Astrocyte (in vitro differentiated cells and primary cell): ENCODE results near the gene IL19.

ENCODE experiments used
- CTCF ChIP-seq: IDR thresholded peaks from 2 replicates; pipeline ENCODE4 v1.5.1; 2011; ENCODE audit warnings: low read depth, mild to moderate bottlenecking, inconsistent platforms, low read length, moderate library complexity; ENCODE audit not compliant: insufficient read depth
- EZH2 ChIP-seq: IDR thresholded peaks from 2 replicates; pipeline ENCODE4 v1.6.1; 2012; ENCODE audit warnings: mild to moderate bottlenecking, low read length, inconsistent platforms; ENCODE audit not compliant: insufficient read depth

- TF ChIP-seq CTCF (no peak), EZH2 (no peak)
These were observed 107.9 kb downstream of the IL19 start for GRCh38 chr1:206878456-206878855.
